CMK (cell line): ENCODE results near the gene CENPV.
"Not testable (repeated sequence)": the region's sequence is repeated elsewhere in the genome, so short reads cannot be mapped to it uniquely, and the experiment has no call there.

Source experiments
- DNase-seq: peaks from one replicate; pipeline ENCODE4 v3.0.0-alpha.2; 2010; ENCODE audit warnings: low read depth

CENPV gene

DNA sequence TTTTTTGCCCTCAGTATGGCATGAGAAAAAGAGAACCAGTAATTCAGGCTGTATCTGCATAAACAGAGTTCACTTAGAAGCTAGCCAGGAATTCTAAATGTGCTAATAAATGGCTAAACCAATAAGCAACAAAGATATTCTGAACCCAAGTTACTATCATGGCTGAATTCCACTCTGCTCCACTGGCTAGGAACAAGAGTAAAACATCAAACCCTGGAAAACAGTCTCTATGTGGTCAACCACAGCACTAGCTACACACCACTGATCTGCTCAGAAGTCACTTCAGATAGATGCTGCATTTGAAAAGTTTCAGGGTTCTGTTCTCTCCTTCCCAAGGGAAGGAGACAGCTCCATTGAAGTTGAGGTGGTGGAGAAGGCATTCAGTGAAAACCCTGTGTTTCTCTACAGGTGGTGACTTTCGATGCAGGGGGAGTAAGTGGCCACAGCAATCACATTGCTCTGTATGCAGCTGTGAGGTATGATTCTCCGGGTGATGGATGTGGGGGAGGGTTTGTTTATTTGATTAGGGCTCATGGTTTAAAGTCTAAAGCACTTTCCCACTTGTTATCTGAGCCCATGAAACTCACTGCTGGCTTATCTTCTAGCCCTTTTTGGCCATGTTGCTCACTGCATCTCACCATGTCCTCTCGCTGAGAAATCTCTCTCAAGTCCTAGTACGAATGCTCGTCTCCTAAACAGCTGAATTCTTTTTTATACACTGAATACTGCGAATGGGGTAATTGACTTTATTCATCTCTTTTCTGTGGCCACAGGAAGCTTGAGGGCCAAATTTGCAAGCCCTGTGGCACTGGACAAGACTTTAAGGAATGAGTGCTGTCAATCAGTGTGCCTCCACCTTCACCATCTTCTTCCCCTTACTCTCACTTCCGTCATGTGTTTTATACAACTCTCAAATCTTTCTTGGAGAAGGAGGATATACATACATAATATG lies 39.9 kb downstream of the CENPV start:
- no peak for DNase-seq

DNA sequence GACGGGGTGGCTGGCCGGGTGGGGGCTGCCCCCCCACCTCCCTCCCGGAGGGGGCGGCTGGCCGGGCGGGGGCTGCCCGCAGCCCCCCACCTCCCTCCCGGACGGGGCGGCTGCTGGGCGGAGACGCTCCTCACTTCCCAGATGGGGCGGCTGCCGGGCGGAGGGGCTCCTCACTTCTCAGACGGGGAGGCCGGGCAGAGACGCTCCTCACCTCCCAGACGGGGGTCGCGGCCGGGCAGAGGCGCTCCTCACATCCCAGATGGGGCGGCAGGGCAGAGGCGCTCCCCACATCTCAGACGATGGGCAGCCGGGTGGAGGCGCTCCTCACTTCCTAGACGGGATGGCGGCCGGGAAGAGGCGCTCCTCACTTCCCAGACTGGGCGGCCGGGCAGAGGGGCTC lies 41.2 kb downstream of the CENPV start:
- DNase-seq, result not testable (repeated sequence)

DNA sequence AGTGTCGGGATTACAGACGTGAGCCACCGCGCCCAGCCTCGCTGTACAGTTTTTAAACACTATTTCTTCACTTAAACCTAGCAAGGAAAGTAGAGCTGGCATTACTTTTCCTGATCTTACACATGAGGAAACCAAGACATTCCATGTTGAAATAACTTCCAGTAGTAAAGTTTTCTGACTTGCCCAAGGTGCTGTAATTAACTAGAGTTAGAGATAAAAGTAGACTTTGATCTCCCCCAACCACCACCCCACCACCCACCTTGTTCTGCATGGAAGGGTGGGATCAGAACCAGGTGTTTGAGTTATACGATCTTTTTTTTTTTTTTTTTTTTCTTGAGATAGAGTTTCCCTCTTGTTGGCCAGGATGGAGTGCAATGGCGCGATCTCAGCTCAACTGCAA lies 47.1 kb downstream of the CENPV start:
- no peak for DNase-seq

DNA sequence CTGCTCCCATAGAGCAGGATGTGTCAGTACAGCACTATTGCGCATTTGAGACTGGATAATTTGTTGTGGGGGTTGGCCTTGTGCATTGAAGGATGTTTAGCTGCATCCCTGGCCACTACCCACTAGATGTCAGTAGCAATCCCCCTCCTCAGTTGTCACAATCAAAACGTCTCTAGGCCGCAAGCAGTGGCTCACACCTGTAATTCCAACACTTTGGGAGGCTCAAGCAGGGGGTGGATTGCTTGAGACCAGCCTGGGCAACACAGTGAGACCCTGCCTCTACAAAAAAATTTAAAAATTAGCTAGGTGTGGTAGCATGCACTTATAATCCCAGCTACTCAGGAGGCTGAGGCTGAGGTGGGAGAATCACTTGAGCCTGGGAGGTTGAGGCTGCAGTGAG lies 48.4 kb downstream of the CENPV start:
- DNase-seq, result no peak

- no peak for DNase-seq
Measured at GRCh38 chr17:16302856-16303255, 50.4 kb downstream of the CENPV start.

- DNase-seq, result no peak
Measured at GRCh38 chr17:16301963-16302855, 51.1 kb downstream of the CENPV start.

- DNase-seq, result no peak
Measured at GRCh38 chr17:16300554-16300953, 52.7 kb downstream of the CENPV start.

DNA sequence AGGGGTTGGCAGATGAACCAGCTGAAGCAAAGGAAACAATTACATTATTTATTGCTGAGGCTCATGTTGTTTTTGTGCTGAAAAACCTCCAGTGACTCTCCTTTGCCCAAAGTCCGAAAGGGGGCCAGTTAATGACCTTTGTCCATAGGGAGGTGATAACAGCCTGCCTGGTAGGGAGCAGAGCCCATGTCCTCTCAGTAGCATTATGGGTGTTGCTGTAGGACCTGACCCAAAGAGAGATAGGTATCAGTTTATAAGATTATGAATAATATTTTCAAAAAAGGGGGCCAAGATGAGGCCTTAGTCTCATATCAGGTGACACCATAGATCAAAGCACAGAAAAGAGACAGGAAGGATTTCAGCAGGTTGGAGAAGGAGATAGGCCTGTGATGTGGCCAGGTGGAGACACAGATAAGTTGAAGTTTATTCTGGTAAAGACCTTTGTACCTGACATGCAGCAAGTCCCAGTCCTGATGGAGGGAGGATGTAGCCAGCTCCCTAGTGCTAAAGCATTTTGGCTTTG lies 55.1 kb downstream of the CENPV start:
- no peak for DNase-seq

- no peak for DNase-seq
Measured at GRCh38 chr17:16297367-16298139, 55.7 kb downstream of the CENPV start.

DNA sequence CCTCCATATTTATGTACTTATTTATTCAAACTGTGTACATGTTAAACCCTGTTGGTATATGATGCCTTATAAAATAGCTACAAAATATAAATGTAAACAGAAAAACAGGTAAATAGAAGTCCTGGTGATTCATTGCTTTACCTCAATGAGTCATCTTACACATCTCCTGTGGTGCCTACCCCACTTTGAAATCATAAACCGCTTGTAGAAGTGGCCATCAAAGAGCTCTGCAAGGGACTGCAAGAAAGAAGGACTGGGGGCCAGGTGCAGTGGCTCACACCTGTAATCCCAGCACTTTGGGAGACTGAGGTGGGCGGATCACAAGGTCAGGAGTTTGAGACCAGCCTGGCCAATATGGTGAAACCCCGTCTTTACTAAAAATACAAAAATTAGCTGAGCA lies 57.2 kb downstream of the CENPV start:
- DNase-seq, result not testable (repeated sequence)

DNA sequence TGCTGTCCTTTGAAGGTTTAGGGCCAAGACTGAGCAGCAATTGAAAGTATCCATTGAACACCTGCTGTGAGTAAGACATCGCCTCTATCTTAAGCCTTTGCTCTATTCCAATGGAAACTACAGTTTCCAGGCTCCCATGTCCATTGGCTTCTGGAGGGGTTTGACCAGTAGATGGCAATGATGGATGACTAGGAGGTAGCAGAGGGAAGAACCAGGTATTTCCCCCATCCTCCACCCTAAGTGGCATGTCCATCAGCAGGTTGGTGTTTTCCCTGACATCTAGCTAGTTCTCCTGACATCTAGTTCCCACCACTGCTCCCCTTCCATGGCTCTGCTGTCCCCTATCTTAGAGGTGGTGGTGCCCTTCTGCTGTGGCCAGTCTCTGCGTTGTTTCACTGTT lies 58.7 kb downstream of the CENPV start:
- DNase-seq, result no peak

DNA sequence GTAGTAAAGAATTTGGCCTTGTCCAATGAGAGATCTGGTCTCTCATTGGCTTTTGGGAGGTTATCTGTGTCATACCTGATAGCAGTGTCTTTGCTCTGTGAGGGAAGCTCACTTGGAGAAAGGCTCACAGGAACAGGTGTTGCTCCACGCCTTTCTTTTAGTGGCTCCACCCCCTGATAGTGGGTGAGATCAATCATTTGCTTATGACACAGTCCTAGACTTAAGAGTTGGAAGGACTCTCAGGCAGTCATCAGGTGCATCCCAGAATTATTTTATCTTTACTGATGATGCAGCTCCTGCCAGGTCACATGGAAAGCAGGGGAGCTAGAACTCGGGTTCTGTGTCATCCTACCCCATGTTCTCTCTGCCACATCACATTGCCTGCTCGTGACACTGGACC lies 59.3 kb downstream of the CENPV start:
- no peak for DNase-seq
